OCI-LY7 (cell line): ENCODE data around the gene ENDOV. TPM values are rescaled to one million over a fixed set of nuclear protein-coding genes. Genes with fewer than 3 reads are reported as not detected.

Experiments
- BruUV-seq: library from RNA; stranded (reverse); fragments of 400-500 nt; replicated peaks from 2 replicates; lab custom pipeline; 2021; lab: Mats Ljungman, UMichigan
- CTCF ChIA-PET: fragments of 300-600 bp; sonication (Branson Sonifier 250); formaldehyde crosslinking; loops from one replicate; lab custom pipeline; 2022; ENCODE audit warnings: antibody characterized with exemption; ENCODE audit not compliant: unreplicated experiment; lab: Charles Lee
- POLR2A ChIA-PET: fragments of 300-600 bp; sonication (Branson Sonifier 250); formaldehyde crosslinking; loops from one replicate; lab custom pipeline; 2022; ENCODE audit warnings: antibody characterized with exemption; lab: Charles Lee
- DNase-seq: peaks from one replicate; pipeline ENCODE4 v3.0.0-alpha.2; 2015; ENCODE audit warnings: low spot score
- H2AFZ ChIP-seq: fragments of 200-600 bp; sonication (generic), shearing (Covaris generic); 2 replicates; pipeline ENCODE4 v1.6.1; 2014; ENCODE audit warnings: mild to moderate bottlenecking, antibody characterized with exemption, low read length, moderate library complexity
- H3K27ac ChIP-seq: fragments of 200-600 bp; sonication (generic); 2 replicates; pipeline ENCODE4 v1.5.1; 2014; ENCODE audit warnings: mixed run types, low read depth, mild to moderate bottlenecking, moderate library complexity, low read length, inconsistent platforms; ENCODE audit not compliant: poor library complexity, severe bottlenecking
- H3K36me3 ChIP-seq: fragments of 200-600 bp; sonication (generic); 2 replicates; pipeline ENCODE4 v1.6.1; 2014; ENCODE audit warnings: mild to moderate bottlenecking, antibody characterized with exemption, low read length, moderate library complexity, mixed read lengths; ENCODE audit not compliant: insufficient read depth
- H3K4me1 ChIP-seq: fragments of 200-600 bp; sonication (generic); 2 replicates; pipeline ENCODE4 v1.5.1; 2014; ENCODE audit warnings: mild to moderate bottlenecking, low read length; ENCODE audit not compliant: insufficient read depth, poor library complexity, severe bottlenecking
- H3K4me2 ChIP-seq: fragments of 200-600 bp; sonication (generic); 2 replicates; pipeline ENCODE4 v1.6.1; 2014; ENCODE audit warnings: mild to moderate bottlenecking, low read length
- H3K4me3 ChIP-seq: fragments of 200-600 bp; sonication (generic); 2 replicates; pipeline ENCODE4 v1.5.1; 2014; ENCODE audit warnings: mild to moderate bottlenecking, low read depth, low read length; ENCODE audit not compliant: poor library complexity, severe bottlenecking
- H3K79me2 ChIP-seq: fragments of 200-600 bp; sonication (generic); 2 replicates; pipeline ENCODE4 v1.6.1; 2016; ENCODE audit warnings: low read depth, mild to moderate bottlenecking, low read length, moderate library complexity, mixed read lengths; ENCODE audit not compliant: insufficient read depth
- H3K9me2 ChIP-seq: fragments of 200-600 bp; sonication (generic); 2 replicates; pipeline ENCODE4 v1.6.1; 2016; ENCODE audit warnings: mild to moderate bottlenecking, low read length, mixed read lengths; ENCODE audit not compliant: insufficient read depth
- H3K9me3 ChIP-seq: fragments of 200-600 bp; sonication (generic); 2 replicates; pipeline ENCODE4 v1.6.1; 2014; ENCODE audit warnings: mild to moderate bottlenecking, mixed run types, low read length, mixed read lengths
- H4K20me1 ChIP-seq: fragments of 200-600 bp; sonication (generic); 2 replicates; pipeline ENCODE4 v1.6.1; 2014; ENCODE audit warnings: mild to moderate bottlenecking, antibody characterized with exemption, low read length, moderate library complexity, mixed read lengths; ENCODE audit not compliant: insufficient read depth
- CTCF ChIP-seq: fragments of 200-600 bp; sonication (generic); conservative IDR thresholded peaks from 2 replicates; pipeline ENCODE4 v1.5.1; 2014; ENCODE audit warnings: mild to moderate bottlenecking, antibody characterized with exemption, low read length, moderate library complexity, mixed read lengths
- EZH2phosphoT487 ChIP-seq: fragments of 200-600 bp; sonication (generic); IDR thresholded peaks from 2 replicates; pipeline ENCODE4 v1.6.1; 2018; ENCODE audit warnings: low read depth, borderline replicate concordance, mild to moderate bottlenecking, mixed run types, antibody characterized with exemption, low read length, moderate library complexity, mixed read lengths
- intact Hi-C: fragments of 100-400 bp; cut with micrococcal nuclease; formaldehyde crosslinking; loops from one replicate; pipeline ENCODE4 v1.10.0; 2022; ENCODE audit not compliant: unreplicated experiment
- total RNA-seq, 2 experiments: library from RNA; depleted of rRNA in 1 of 2; stranded (reverse); fragments of >200 nt in 1 of 2; shearing (Covaris generic) in 1 of 2; gene quantifications; 2 replicates each; pipeline ENCODE4 v1.2.3, GENCODE V29; 2014 to 2022

Gene ENDOV
- total RNA-seq, 2 experiments from 2014 or later, result 22.4 to 33.1 TPM

- DNase-seq, result no peak
- H3K4me3 ChIP-seq, result no peak overlapping the region
- ChIA-PET CTCF (no interaction called here), POLR2A (no interaction called here)
- no peaks in the 10 kb centered on the region for H3K9me3 ChIP-seq
- no peaks in the 10 kb centered on the region for H3K79me2 ChIP-seq
- intact Hi-C loops, result no loop called here
- H3K4me1 ChIP-seq, result no peaks in the 10 kb centered on the region
- H2AFZ ChIP-seq, result no peak overlapping the region
- H3K9me2 ChIP-seq, result no peaks in the 10 kb centered on the region
- TF ChIP-seq CTCF (no peak), EZH2phosphoT487 (no peak)
- no peak overlapping the region for H3K4me2 ChIP-seq
- no peak overlapping the region for H3K27ac ChIP-seq
- BruUV-seq, result no TSS peak
- H4K20me1 ChIP-seq, result no peaks in the 10 kb centered on the region
- no peaks in the 10 kb centered on the region for H3K36me3 ChIP-seq
Measured at GRCh38 chr17:80432350-80432955, 17.5 kb downstream of the ENDOV start.

- no TSS peak for BruUV-seq
- ChIA-PET POLR2A (no interaction called here), CTCF (no interaction called here)
- Histone ChIP-seq H3K4me3 (no peak overlapping the region), H3K4me1 (no peaks in the 10 kb centered on the region), H3K79me2 (no peaks in the 10 kb centered on the region), H3K9me2 (no peaks in the 10 kb centered on the region), H3K4me2 (no peak overlapping the region), H3K27ac (no peak overlapping the region), H4K20me1 (no peaks in the 10 kb centered on the region), H3K9me3 (no peaks in the 10 kb centered on the region), H2AFZ (no peak overlapping the region), H3K36me3 (no peaks in the 10 kb centered on the region)
- intact Hi-C loops, result no loop called here
- no peak for DNase-seq
- TF ChIP-seq CTCF (no peak), EZH2phosphoT487 (no peak)
Measured at GRCh38 chr17:80432961-80433550, 18.1 kb downstream of the ENDOV start.

DNA sequence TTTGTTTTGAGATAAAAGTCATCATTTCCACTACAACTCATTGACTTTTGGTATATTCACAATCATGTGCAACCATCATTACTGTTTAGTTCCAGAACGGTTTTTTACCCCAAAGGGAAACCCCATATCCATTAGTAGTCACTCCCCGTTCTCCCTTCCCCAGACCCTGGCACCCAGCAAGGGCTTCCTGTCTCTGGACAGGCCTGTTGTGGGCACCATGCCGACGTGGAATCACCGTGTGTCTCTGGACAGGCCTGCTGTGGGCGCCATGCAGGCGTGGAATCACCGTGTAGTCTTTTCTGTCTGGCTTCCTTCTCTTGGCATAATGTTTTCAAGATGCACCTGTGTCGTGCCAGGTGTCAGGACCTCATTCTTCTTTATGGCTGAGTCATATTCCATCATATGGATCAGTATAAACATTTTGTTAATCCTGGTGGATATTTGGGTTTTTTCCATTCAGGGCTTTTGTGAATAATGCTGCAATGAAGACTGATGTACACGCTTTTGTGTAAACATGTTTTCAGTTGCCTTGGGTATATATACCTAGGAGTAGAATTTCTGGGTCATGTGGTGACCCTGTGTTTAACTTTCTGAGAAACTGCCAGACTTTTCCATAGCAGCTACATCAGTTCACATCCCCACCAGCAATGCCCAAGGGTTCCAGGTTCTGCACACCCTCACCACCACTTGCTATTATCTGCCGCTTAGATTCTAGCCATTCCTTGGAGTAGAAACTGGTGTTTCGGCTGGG, 19.1 kb downstream of the ENDOV start:
- intact Hi-C loops, result no loop called here
- TF ChIP-seq CTCF (no peak), EZH2phosphoT487 (no peak)
- Histone ChIP-seq H3K4me2 (no peak overlapping the region), H3K4me1 (no peaks in the 10 kb centered on the region), H3K9me2 (no peaks in the 10 kb centered on the region), H3K9me3 (no peaks in the 10 kb centered on the region), H3K4me3 (no peak overlapping the region), H4K20me1 (no peaks in the 10 kb centered on the region), H2AFZ (no peak overlapping the region), H3K27ac (no peak overlapping the region), H3K36me3 (no peaks in the 10 kb centered on the region), H3K79me2 (no peaks in the 10 kb centered on the region)
- POLR2A ChIA-PET, result no interaction called here
- DNase-seq, result no peak
- CTCF ChIA-PET, result no interaction called here
- BruUV-seq, result no TSS peak
